Upper lobe of left lung (tissue), 4 donors: ENCODE results near the gene PRODH.
"Not testable (repeated sequence)": the region's sequence is repeated elsewhere in the genome, so short reads cannot be mapped to it uniquely, and the experiment has no call there.

ENCODE experiments used
- POLR2A ChIP-seq, 4 donors: fragments of 450-650 bp; IDR thresholded peaks; one replicate each; pipeline ENCODE4 v1.5.1; 2016 to 2017; ENCODE audit warnings: antibody characterized with exemption in 4 of 4, mild to moderate bottlenecking in 2 of 4
- POLR2AphosphoS5 ChIP-seq, 2 donors: sonication (generic); formaldehyde crosslinking; IDR thresholded peaks; one replicate each; pipeline ENCODE4 v1.5.1; 2017; ENCODE audit warnings: antibody characterized with exemption in 2 of 2
- TF ChIP-seq, protein P1 (sequence below), 6 experiments: fragments of 450-650 bp in 4 of 6; fragments of 200-600 bp in 2 of 6; sonication (generic) in 2 of 6; IDR thresholded peaks; one replicate each; pipeline ENCODE4 v1.5.1; 2016 to 2019; ENCODE audit warnings: antibody characterized with exemption in 6 of 6

DNA sequence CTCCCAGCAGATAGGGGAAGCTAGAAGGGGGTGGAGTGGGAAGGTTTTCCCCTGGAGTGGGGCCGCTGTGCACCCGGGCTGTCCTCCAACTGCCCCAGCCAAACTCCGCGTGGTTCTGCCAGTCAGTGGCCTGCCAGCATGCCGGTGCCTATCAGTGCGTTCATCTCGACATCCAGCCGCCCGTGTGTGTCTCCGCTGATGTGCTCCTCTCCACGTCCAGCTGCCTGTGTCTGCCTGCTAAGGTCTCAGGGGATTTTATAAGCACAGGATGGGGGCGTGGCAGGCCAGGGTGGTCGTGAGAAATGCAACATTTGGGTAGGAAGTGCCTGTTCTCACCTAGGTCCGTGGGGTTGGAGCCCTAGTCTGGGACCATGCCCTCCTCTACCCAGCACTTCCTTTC is 17.0 kb upstream of the PRODH start:
- TF ChIP-seq POLR2AphosphoS5, POLR2A (IDR thresholded peaks at IDR 0.05): not testable (repeated sequence)
- TF ChIP-seq, protein P1, sequence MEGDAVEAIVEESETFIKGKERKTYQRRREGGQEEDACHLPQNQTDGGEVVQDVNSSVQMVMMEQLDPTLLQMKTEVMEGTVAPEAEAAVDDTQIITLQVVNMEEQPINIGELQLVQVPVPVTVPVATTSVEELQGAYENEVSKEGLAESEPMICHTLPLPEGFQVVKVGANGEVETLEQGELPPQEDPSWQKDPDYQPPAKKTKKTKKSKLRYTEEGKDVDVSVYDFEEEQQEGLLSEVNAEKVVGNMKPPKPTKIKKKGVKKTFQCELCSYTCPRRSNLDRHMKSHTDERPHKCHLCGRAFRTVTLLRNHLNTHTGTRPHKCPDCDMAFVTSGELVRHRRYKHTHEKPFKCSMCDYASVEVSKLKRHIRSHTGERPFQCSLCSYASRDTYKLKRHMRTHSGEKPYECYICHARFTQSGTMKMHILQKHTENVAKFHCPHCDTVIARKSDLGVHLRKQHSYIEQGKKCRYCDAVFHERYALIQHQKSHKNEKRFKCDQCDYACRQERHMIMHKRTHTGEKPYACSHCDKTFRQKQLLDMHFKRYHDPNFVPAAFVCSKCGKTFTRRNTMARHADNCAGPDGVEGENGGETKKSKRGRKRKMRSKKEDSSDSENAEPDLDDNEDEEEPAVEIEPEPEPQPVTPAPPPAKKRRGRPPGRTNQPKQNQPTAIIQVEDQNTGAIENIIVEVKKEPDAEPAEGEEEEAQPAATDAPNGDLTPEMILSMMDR (IDR thresholded peaks at IDR 0.05), result not testable (repeated sequence)
